IPS DF 4.7 (cell line): Measurements from ENCODE around the gene DNAI1.

Experiments used
- DNase-seq: peaks from one replicate; pipeline ENCODE4 v3.0.0-alpha.2; 2013; ENCODE audit warnings: low spot score; ENCODE audit errors: extremely low read depth

Gene DNAI1

DNA sequence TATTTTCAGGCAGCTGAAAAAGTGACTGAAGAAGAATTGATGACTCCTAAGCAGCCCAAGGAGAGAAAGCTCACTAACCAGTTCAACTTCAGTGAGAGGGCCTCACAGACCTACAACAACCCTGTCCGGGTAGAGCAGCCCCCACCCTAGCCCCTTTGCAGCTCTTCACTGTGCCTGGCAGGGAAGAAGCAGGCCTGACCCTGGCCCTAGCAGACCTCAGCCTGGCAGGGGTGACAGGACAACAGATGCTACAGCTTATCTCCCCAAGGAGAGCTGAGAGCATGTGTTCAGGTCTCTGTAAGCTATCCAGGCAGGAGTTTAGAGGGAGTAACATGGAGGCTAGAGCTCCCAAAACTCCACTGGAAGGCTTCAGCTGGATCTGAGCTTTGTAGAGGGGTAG is 31.8 kb downstream of the DNAI1 start:
- no peak for DNase-seq

DNA sequence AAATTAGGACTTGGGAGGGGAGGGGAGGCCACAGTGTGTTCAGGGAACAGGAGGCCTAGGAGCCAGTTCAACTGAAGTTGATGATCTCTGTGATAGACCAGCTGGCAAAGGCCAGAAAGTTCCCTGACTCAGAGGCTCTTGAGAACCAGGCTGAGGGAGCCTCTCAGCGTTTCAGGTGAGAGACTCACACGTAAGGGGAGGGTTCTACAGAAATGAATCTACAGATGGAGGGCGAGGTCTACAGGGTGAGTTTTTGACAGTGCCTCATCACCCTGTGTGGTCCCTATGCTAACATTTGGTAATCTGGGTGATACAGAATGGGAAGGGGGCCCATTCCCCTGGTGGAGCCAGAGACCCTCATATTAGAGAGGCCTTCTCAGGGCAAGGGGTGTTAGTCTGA is 32.2 kb downstream of the DNAI1 start:
- DNase-seq = no peak

DNA sequence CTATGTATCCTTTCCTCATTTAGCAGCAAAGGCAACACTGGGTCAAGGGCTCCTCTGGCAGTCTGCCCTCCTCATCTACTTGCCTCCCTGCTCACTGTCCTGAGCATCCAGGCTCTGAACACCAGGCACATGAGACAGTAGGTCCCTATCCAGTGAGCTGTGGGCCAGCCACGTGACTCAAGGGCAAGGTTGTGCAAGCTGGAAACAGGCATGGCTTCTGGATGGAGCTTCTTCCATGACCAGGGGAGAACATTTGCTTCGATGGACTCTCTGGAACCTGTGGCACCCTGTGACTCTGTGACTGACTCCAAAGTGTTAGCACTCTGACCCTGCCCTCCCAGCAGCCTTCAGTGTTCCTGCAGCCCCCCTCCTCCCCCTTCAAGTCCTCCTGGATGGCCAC is 33.0 kb downstream of the DNAI1 start:
- no peak for DNase-seq

DNA sequence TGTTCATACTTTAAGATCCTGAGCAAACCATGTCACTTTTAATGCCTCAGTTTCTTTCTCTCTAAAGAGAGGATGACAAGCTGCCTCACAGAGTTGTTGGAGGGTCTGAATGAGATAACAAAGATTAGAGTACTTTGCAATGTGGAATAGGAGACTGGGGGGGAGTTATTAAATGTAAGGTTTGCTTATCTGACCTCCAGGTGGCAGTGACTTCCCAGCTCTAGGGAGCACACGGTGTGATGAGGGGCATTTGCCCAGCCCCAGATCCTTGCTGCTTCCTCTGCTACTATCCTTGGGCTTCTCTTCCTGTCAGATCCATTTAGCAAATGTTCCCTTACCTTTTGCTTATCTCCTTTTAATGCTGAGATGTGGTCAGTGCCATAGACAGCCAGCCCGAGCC is 33.4 kb downstream of the DNAI1 start:
- DNase-seq = no peak

DNA sequence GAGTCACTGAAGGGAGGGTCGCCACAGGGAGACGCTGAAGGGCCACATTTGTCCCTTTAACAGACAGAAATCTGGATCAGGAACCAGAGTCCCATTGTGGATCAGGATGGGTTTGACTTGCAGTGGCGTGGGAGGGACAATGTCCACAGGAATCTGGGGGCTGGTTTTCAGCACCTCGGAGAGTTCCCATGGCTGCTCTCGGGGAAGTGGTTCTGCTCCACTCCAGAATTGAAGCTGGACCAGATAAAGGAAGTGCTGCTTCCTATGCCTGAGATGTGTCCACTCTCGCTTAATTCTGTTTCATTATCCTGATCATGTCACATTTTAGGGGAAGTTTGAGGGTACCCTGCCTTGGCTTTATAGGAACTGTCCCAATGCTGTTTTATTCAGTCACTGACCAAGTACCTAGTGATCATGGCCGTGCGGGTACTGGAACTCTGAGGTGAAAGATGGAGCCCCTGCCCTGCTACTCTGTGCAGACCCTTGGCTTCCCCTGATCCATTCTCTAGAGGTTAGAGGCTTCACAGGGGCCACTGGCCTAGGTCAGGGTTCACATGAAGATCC is 35.4 kb downstream of the DNAI1 start:
- no peak for DNase-seq

DNA sequence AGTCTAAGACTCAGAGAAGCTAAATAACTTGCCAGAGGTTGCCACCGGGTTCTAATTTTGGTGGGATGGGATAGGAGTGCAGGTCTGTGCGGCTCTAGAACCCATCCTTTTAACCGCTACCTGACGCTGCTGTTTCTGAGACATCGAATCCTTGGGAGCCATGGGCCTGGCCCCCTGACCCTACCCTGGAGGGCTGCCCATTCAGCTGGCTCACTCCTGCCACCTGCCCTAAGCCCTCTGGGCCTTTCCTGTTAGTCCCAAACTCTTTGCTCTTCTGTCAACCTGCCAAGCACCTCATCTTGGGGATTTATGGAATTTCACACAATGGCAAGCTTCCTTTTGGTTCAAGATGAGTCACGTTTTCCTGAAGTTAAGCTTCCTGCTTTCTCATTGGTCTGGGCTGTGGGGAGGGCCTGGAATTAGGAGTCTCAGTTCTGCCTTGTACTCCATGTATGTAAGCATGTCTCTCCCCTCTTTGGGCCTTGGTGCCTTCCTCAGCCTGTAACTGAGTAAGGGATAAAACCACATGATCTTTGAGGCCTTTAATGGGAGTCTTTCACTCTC is 37.6 kb downstream of the DNAI1 start:
- DNase-seq = no peak

DNA sequence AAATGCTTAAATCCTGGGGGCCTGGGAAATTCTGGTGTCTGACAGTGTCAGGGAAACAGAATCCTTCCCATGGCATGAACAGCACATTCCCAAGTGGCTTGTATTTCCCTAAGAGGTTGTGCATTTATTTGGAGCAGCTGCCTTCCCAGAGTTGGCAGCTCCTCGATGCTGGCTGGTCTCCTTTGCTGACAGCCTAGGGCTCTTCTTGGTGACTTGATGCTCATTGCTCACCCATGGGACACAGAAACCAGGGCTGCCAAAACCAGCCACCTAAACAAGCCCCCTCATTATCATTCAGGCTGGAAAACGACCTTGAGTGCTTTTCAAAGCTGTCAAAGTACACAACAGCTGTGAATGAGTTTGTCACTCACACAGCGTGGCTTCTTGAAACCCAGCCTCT is 39.9 kb downstream of the DNAI1 start:
- no peak for DNase-seq

DNA sequence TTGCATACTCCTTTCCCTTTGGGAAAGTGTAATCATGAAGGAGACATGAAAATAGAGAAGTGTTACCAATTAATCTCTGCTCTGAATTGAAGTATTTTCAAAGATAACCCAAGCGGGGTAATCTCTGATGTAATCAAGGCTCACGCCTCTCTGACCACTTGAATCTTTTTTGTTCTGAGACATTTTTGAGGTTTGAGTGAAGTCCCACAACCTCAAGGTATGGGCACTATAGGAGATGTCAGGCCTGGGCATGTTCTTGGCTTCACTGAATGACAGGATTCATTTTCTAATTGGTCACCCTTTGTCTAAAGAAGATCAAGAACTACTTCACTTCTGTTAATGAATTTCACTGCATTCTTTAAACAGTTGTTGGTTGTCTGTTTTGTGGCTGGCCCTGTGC is 40.5 kb downstream of the DNAI1 start:
- no peak for DNase-seq

DNA sequence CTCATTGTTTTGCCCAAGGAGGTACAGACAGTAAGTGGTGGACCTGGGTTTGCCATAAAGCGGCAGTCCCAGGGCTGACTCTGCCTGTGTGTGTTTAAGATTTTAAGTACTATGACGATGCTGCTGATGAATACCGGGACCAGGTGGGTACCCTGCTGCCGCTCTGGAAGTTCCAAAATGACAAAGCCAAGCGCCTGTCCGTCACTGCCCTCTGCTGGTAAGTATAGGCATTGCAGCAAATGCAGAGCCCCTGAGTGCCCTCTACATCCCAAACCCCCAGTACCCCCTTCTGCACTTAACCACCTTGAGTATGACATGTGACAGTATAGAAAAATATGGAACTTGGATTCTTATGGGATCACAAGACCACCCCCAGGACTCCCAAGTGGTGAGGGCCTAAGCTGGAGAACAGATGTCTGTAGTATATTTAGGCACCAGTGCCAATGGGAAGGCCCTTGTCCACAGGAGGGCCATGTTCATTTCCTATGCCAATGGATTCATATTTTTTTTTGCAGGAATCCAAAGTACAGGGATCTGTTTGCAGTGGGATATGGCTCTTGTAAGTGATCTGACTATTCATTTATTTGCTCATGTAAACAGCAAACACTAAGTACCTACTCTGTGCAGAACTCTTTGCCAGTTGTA is 42.1 kb downstream of the DNAI1 start:
- no peak for DNase-seq

DNA sequence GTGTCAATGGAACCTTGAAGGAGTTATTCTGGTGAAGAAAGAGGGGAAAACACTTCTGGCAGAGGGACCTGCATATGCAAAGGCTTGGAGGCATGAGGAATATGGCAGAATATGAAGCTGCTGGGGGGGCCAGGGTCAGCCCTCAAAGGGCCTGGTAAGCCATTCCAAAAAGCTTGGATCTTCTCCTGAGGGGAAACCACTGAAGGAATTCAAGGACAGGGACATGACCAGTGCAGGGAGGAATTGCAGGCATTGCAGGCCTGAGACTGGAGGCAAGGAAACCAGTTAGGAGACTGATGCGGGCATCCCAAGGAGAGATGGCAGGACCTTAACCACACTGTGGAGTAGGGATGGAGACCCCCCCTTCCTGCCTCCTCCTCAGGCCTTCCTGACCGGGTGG is 42.8 kb downstream of the DNAI1 start:
- DNase-seq = no peak

DNA sequence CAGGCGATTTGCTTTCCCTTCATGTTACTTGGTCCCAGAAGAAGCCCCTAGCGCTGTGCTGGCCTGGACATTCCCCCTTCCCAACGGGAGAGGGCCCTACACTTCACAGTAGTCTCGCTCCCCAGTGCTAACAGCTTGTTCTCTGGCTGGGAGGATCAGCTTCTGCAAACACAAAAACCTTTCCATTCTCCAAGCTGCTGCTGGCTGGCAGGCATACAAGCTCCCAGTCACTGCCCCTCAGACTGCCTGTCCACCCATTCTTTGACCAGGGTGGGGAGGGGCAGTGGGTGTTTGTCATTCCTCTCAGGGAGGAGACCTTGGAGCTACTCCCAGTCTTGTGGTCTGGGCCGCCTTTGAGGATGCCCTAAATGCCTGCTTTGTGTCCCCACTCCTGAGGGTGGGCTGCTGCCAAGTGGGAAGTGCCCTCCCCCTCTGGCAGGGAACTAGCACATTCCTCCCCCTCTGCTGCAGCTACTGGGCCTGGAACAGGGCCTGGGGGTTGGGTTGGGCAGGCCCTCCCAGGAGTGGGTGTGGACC is 43.4 kb downstream of the DNAI1 start:
- DNase-seq = no peak

DNA sequence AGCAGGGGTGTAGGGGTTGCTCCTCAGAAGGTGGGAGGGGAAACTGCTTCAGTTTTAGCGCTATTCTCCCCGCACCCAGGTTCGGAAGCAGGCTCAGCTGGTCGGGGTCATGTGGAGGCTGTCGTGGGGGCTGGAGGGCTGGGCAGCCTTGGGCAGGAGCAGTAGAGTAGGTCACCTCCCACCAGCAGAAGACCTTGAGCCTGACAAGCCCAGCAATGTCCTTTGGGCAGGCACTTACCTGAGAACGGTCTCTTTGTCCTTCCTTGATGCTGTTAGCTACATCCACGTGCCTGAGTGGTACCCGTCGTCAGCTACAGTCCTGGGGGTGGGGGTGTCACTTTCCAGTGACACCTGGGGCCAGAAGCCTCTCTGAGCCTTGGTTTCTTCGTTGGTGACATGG is 43.9 kb downstream of the DNAI1 start:
- DNase-seq = no peak

DNA sequence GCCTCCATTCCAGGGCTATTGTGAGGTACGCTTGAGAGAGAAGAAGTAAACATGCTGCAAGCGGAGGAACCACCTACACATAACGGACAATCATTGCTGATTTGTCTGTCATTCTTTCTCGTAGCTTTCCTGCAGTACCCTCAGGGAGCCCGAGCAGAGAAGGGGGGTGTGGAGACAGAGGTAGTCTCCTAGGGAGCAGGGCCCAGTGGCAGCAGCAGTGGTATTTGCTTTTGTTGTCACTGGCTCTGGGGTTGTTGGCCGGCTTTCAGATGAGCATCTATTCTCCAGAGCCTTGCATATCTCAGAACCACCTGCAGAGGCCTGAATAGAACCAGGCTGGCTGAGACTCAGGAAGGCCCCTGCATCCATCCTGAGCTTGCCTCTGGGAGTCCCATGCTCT is 44.3 kb downstream of the DNAI1 start:
- DNase-seq = no peak

DNA sequence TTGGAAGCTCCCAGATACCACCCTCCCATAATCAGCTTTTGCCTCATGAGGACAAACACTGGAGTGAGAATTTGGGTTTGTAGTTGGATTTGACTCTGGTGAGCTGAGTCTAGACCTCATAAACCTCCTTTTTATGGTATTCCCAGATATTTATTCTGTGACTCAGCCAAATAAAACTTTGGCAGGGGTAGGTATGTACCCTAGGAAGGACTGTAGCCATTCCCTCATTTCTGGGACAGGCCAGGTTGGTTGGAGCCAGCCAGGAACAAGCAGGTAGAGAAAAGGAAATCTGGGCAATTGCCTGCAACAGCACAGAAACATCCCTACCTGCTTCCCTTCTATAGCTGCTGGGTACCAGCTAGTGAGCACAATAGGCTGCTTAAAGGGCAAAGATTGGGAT is 44.8 kb downstream of the DNAI1 start:
- no peak for DNase-seq

DNA sequence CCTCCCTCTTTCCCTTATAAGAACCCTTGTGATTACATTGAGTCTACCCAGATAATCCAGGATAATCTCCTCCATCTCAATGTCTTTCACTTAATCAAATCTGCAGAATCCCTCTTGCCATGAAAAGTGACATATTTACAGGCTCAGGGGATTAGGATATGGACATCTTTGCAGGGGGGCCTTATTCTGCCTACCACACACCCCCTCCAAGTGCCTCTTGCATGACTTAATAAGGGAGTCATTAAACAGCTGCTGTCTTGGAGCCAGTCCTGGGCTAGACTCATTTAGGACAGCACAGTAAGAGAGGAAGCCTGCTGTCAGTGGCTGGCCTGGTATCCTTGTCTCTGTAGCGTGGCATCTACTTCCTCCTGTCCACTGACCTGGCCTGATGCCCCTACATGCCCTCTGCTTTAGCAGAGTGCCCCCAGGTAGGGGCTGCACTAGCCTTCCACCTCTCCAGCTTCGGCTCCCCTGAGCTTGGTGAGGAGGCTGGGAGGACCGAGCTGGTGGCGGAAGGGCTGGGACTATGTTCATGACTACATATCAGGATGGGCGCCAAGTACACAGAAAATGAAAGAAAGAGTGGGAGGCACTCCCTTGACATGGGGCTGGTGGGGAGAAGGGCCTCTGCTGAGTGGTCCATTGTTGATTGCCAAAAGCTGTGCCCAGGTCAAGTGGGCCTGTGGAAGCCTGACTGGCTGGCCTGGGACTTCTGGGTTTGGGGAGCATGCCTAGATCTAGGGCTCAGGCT is 46.9 kb downstream of the DNAI1 start:
- DNase-seq = no peak

DNA sequence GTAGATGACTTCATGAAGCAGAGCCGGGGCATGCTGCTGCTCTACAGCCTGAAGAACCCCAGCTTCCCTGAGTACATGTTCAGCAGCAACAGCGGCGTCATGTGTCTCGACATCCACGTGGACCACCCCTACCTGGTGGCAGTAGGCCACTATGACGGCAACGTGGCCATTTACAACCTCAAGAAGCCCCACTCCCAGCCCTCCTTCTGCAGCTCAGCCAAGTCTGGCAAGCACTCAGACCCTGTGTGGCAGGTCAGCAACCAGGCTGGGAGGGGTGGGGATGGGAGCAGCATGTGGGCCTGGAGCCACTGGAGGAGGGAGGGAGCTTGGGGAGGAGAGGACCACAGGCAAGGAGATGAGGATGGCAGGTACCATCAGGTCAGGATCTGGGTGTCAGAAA is 48.0 kb downstream of the DNAI1 start:
- DNase-seq = no peak

DNA sequence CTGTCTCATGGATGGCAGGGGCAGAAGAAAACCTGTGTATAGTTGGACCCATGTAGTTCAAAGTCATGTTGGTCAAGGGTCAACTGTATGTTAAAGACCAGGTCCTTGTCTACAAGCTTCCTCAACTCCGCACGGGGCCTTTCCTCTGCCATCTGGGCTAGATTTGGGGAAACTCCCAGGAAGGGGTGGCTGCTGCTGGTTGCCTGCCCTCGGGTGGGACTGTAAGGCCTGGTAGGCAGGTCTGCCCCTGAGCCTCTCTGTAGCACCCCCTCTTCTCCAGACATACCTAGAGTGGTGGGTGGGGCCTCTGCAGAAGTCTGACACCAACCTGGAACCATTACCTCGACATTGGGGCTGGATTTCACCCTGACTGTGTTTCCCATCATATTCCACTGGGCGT is 49.0 kb downstream of the DNAI1 start:
- no peak for DNase-seq

DNA sequence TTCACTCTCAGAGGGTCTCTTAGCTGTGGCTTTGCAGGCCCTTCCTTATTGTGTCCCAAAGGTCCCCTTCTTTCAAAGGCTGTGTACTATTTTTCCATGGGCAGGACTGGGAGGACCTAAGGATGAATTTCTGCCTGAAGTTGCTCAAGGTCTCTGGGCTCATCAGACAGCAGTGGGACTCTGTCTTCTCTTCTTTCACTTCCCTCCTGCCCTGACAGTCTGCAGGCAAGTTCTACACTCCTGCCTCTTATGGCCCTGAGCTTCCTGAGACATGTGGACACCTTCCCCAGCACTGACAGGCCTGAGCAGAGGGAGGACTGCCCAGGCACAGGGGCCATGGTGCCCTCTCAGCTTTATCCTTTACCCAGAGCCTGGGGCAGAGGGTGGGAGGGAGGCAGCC is 49.4 kb downstream of the DNAI1 start:
- DNase-seq = no peak

DNA sequence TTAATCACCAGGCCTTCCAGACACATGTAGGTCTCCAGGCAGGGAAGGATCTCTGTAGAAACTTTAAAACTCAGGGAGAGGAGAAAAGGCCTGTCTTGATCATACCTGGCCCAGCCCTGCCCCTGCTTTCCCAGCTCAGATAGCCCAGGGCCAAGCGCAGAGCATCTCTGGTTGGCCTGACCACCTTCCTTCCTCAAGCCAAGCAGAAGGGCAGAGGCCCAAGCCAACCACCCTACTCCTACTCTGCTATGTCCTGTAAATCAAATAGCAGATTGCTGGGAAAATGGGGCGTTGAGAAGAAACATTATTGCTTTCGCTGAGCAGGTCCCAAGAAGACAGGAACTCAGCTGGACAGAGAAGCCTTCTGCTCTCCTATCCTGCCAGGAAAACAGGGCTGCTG is 49.9 kb downstream of the DNAI1 start:
- DNase-seq = no peak

DNA sequence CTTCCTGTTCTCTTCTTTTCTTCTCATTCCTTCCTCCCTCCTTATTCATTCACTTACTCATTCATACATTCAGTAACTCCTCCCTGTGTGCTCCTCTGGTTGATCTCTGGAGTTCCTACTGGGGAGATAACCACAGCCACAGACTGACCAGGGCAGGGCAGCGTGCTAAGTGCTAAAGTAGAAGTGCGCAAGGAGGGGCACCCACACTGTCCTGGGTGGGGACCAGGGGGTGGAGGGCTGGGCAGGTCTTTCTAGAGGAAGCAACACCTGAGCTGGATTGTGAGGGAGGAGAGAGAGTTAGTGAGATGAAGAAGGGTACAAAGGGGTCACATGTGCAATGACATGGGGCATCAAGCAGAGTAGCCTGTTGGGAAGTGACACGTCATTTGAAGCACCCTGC is 50.3 kb downstream of the DNAI1 start:
- no peak for DNase-seq

DNA sequence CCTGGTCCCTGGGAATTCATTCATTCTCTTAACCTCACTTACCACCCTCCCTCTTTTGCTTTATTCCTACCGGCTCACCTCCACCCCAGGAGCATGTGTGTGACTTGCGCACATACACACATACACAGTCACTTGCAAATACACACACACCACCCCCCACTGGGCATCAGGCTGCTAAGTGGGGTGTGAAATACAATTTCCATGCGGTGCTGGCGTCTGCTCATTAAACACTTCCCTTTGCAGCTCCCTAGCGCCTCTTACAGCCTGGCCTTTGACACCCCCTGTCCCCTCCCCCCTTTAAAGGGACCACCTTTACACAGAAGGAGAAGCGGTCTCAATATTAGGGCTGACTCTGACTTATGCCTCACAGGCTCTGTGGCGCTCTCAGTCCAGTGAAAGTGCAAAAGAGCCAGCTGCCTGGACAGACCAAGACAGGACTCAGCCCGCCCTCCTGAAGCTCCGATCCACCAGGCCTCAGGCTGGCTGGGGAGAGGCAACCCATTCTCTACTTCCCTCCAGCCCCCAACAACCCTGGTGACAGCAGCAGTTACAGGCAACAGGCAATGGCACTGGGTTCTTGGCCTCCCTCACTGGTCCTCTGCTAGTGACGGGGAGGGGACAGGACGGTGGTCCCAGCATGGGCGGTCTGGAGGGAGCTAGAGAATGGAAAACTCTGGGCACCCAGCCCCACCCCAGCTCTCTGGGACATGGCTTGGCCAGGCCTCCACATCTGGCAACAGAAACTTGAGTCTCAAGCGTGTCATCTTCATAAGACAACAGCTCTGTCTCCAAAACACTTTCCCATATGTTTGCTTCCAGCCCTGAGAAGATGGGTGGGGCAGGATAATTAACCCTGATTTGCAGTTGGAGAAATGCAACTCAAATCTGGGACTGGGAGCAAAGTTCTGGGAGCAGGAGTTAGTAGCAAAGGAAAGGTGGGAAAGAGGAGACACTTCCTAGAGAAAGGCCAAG is 52.2 kb downstream of the DNAI1 start:
- no peak for DNase-seq
